ENCODE results near the gene POGZ.
"Not testable (repeated sequence)": the region's sequence is repeated elsewhere in the genome, so short reads cannot be mapped to it uniquely, and the experiment has no call there.

Gene POGZ

DNA sequence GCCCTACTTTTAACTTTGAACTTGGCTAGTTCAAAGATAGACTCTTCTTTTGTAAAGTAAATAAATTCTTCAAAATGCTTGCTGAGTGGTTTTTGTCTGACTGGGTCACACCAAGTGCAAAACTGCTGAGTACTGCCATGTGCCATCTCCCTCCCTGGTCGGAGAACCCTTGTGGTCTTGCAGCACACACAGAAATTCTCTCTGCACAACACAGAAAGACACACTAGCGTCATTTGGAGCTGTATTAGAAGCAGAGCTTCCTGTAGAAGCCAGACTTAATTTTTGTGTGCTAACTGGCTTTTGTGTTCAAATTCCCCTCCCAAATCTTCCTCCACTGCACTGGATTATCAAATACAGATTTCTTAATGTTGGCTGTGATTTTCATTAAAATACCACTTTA, 57.4 kb downstream of the POGZ start:
- TF ChIP-seq, protein P1, sequence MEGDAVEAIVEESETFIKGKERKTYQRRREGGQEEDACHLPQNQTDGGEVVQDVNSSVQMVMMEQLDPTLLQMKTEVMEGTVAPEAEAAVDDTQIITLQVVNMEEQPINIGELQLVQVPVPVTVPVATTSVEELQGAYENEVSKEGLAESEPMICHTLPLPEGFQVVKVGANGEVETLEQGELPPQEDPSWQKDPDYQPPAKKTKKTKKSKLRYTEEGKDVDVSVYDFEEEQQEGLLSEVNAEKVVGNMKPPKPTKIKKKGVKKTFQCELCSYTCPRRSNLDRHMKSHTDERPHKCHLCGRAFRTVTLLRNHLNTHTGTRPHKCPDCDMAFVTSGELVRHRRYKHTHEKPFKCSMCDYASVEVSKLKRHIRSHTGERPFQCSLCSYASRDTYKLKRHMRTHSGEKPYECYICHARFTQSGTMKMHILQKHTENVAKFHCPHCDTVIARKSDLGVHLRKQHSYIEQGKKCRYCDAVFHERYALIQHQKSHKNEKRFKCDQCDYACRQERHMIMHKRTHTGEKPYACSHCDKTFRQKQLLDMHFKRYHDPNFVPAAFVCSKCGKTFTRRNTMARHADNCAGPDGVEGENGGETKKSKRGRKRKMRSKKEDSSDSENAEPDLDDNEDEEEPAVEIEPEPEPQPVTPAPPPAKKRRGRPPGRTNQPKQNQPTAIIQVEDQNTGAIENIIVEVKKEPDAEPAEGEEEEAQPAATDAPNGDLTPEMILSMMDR (conservative IDR thresholded peaks at IDR 0.05) = no peak
- H3K27ac ChIP-seq = peak overlapping the region; percentile 25; the same call in 1 of the 2 replicates

DNA sequence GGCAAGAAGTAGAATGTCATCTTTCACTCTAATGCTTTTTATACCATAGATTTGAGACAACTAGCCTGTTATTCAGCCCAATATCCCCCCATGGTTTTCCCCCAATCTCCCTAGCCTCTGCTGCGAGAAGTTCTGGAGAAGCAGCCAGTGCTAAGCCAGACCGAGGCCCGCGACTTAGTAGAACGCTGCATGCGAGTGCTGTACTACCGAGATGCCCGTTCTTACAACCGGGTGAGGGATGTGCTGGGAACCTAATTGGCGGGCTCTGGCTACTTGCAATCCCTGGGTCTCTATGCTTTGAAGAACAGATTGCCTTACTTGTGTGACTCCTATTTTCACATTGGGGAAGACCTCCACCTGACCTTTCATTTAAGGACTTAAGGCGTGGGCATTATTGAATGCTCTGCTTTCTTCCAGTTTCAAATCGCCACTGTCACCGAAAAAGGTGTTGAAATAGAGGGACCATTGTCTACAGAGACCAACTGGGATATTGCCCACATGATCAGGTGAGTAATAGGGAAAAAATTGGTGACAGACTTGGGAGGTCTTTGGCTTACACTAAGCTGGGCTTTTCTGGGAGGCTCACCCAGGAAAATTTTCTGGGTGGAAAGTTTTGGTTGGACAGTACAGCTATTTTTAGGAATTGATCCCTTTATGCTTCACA, 58.0 kb downstream of the POGZ start:
- TF ChIP-seq, protein P1 (conservative IDR thresholded peaks at IDR 0.05) = no peak

DNA sequence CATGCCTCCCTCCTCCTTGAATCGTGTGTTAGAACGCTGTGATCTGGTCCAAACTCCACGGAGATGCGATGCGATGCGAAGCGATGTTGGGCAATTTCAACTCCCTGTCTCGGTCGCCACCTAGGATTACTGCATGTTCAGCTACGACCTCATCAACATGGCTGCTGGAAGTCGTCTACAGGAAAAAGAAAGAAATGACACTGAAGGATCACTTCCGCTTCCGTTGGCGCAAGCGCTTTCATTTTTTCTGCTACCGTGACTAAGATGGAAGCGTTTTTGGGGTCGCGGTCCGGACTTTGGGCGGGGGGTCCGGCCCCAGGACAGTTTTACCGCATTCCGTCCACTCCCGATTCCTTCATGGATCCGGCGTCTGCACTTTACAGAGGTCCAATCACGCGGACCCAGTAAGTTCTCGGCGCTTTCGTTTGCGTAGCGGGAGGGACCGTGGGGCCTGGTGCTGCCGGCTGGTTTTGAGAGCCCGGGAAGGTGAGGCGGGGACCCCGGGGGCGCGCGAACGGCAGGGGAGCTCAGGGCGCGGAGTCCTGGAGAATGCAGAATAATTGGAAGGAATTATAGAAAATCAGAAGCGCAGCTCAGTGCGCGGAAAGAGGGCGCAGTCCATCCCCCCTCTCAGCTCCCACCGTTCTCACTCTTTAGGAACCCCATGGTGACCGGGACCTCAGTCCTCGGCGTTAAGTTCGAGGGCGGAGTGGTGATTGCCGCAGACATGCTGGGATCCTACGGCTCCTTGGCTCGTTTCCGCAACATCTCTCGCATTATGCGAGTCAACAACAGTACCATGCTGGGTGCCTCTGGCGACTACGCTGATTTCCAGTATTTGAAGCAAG, 59.7 kb downstream of the POGZ start, which contains the start of gene PSMB4:
PSMB4 (plus strand) TSS at position 250 of the 848 bp plus-strand sequence; CDS start at position 265, 15 bp downstream.
- peak within 1 kb of the TSS; percentile 90 for H3K27ac ChIP-seq
- TF ChIP-seq, protein P1 (conservative IDR thresholded peaks at IDR 0.05) = peak; percentile 65

More for the DNA sequence above, 58.0 kb downstream of the POGZ start:
- H3K27ac ChIP-seq = peak overlapping the region; percentile 90; the same call in 1 of the 2 replicates

DNA sequence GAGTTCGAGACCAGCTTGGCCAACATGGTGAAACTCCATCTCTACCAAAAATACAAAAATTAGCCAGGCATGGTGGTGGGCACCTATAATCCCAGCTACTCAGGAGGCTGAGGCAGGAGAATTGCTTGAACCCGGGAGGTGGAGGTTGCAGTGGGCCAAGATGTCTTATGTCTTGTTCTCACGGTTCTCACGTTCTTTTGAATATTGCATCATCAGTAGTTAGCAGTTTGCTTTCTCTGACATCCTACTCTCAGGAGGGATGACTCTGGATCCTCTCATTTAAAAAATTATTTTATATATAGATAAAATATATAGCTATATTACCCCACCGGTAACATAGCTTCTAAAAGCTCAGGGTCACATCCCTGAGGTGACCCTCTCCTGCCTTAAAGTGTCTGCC, 63.0 kb downstream of the POGZ start:
- H3K27ac ChIP-seq = not testable (repeated sequence)

DNA sequence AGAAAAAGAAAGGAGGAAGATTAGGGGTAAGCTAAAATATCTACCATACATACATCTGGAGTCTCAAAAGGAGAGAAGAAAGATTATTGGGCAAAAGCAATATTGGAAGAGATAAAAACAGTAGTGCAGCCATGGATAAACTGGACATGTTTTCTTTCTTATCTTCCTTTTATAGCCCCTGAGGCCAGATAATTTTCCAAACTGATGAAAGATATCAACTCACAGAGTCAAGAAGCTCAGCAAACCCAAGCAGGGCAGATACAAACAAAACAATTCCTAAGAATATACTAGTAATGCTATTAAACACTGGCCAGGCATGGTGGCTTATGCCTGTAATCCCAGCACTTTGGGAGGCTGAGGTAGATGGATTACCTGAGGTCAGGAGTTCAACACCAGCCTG, 65.7 kb downstream of the POGZ start:
- TF ChIP-seq, protein P1 (conservative IDR thresholded peaks at IDR 0.05) = no peak

DNA sequence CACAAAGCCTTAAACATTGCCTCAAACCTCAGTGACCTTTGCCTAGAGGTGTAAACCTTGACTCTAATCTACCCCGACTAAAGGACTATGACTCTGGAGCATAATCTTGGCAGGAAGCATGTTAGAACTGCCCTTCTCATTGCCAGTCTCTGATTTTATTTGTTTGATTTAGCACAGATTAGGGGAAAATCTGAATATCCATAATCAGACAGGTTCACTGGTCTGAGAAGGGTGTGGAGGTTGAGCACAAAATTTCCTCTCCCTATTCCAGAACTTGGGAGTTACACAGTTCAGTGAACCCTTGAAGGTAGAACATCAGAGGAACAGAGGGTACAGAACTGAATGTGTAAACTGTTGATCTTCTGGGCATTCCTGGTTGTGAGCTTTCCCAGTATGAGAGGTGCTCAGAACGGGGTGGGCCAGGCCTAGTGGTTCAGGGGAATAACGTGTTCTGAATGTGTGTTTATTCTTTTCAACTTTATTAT, 68.2 kb downstream of the POGZ start:
- TF ChIP-seq, protein P1 (conservative IDR thresholded peaks at IDR 0.05) = no peak
- no peak overlapping the region for H3K27ac ChIP-seq

More for the DNA sequence above, 65.7 kb downstream of the POGZ start:
- no peak overlapping the region for H3K27ac ChIP-seq

DNA sequence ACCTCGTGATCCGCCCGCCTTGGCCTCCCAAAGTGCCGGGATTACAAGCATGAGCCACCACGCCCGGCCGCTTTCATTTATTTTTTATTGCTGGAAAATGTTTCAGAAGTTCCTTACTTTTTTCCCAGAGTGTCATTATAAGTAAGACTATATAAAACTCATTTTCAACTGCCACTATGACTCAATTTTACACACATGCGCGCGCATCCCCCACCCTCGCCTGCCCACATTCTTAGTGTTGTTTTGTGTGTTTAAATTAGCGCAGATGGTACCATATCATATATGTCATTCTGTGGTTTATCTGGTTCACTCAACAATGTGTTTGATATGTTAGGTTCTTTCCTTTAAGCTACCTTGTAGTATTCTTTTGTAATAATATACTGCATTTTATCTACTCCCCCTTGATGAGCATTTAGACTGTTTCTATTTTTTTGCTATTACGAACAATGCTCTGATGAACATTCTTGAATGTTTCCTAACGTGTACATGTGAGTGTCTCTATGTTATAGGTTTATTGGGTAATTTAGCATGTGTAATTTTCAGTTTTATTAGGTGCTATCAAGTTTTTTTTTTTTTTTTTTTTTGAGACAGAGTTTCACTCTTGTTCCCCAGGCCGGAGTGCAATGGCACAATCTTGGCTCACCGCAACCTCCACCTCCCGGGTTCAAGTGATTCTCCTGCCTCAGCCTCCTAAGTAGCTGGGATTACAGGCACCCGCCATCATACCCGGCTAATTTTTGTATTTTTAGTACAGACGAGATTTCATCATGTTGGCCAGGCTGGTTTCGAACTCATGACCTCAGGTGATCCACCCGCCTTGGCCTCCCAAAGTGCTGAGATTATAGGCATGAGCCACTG, 68.8 kb downstream of the POGZ start:
- H3K27ac ChIP-seq = not testable (repeated sequence)

DNA sequence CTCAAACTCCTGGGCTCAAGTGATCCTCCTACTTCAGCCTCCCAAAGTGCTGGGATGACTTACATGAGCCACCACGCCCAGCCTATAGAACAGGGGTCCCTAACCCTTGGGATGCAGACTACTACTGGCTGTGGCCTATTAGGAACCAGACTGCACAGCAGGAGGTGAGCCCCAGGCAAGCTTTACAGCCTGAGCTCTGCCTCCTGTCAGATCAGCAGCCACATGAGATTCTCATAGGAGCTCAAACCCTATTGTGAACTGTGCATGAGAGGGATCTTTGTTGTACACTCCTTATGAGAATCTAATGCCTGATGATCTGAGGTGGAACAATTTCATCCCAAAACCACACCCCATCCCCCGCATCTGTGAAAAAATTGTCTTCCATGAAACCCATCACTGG, 73.3 kb downstream of the POGZ start:
- no peak overlapping the region for H3K27ac ChIP-seq
- TF ChIP-seq, protein P1 (conservative IDR thresholded peaks at IDR 0.05) = no peak
